Measurements from ENCODE around the gene MXRA7. TPM values are rescaled to one million over a fixed set of nuclear protein-coding genes. Genes with fewer than 3 reads are reported as not detected.

Gene MXRA7
- total RNA-seq, 4 donors from 2014 or later = 31.0 to 633 (median 52.5) TPM

DNA sequence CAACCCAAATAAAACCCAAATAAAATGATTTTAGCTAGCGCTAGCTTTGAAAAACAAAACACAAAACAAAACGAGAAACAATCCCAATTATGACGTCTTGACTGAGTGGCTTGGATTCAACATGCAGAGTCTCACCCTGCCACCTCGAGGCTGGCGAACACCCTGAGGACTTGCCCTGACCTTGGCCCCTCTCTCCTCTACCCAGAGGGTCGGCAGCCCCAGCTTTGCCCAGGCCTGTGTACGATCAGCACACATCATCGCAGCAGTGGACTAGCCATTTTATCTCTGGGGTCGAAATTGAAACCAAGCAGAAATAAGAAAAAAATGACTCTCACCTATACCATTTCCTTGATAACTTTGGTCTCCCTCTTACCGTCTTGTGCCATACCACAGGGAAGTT, 10.7 kb upstream of the MXRA7 start:
- H3K4me1 ChIP-seq = peaks cover 13 to 34% (median 22%) of the 10 kb centered on the region in 4 donors
- in situ Hi-C loops (cut with MboI; ENCODE audit: low pct_ligation_motif_present in 1 of 4, low pct_unique_long_range_greater_than_20kb in 1 of 4, low sequenced_read_pairs in 3 of 4) = loop anchor here in 1 of 4 donors (25.0 kb wide), 1 partner anchor 184 kb away; the partner anchor contains the start of genes CYGB and PRCD
- 86 to 92% methylated on average over 5 to 10 of the region's 10 CpGs for WGBS, 2 donors (ENCODE audit: low coverage in 1 of 2)
- peaks cover 0 to 66% (median 34%) of the 10 kb centered on the region in 4 donors for H3K36me3 ChIP-seq
- H3K9me3 ChIP-seq = no peaks in the 10 kb centered on the region
- no peak for TF ChIP-seq EP300 (IDR thresholded peaks at IDR 0.05; ENCODE audit: low read depth)
- TF ChIP-seq, protein P1, sequence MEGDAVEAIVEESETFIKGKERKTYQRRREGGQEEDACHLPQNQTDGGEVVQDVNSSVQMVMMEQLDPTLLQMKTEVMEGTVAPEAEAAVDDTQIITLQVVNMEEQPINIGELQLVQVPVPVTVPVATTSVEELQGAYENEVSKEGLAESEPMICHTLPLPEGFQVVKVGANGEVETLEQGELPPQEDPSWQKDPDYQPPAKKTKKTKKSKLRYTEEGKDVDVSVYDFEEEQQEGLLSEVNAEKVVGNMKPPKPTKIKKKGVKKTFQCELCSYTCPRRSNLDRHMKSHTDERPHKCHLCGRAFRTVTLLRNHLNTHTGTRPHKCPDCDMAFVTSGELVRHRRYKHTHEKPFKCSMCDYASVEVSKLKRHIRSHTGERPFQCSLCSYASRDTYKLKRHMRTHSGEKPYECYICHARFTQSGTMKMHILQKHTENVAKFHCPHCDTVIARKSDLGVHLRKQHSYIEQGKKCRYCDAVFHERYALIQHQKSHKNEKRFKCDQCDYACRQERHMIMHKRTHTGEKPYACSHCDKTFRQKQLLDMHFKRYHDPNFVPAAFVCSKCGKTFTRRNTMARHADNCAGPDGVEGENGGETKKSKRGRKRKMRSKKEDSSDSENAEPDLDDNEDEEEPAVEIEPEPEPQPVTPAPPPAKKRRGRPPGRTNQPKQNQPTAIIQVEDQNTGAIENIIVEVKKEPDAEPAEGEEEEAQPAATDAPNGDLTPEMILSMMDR (IDR thresholded peaks at IDR 0.05) = no peak
- no peak for TF ChIP-seq POLR2AphosphoS5 (IDR thresholded peaks at IDR 0.05)
- no peak for TF ChIP-seq POLR2A (IDR thresholded peaks at IDR 0.05)
- no peaks in the 10 kb centered on the region for H3K27me3 ChIP-seq
- H3K4me3 ChIP-seq = no peak overlapping the region
- intact Hi-C loops (cut with DNase I; ENCODE audit: low total_unique reads) = loop anchor here (10.0 kb wide), 1 partner anchor 937 kb away; the partner anchor contains the start of gene UNK
- no peak overlapping the region for H3K27ac ChIP-seq
- no peak for DNase-seq

DNA sequence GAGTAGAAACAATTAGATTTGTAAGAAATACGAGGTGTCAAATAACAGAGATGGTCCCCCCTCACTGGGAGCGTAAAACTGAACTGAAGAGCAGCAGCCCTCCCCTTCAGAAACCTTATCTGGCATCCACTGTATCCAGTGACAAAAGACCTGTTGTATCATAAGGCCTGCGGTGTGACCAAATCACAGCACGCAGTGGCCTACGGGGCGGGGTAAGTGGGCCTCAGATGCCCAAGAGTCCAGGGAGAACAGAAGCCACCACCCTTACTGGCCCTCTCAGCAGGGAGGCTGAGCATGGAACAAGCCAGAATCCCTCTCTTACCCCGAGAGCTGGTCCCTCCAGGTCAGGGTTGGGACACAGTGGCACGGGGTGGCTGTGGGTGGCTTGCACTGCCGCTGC, 10.2 kb upstream of the MXRA7 start:
- Histone ChIP-seq H3K27ac (no peak overlapping the region), H3K4me1 (peaks cover 13 to 38% (median 22%) of the 10 kb centered on the region in 4 donors), H3K36me3 (peaks cover 0 to 71% (median 34%) of the 10 kb centered on the region in 4 donors), H3K27me3 (no peaks in the 10 kb centered on the region), H3K4me3 (no peak overlapping the region), H3K9me3 (no peaks in the 10 kb centered on the region)
- no peak for DNase-seq
- in situ Hi-C loops (cut with MboI; ENCODE audit: low pct_ligation_motif_present in 1 of 4, low pct_unique_long_range_greater_than_20kb in 1 of 4, low sequenced_read_pairs in 3 of 4) = loop anchor here in 1 of 4 donors (25.0 kb wide), 1 partner anchor 184 kb away; the partner anchor contains the start of genes CYGB and PRCD
- WGBS, 2 donors (ENCODE audit: low coverage in 1 of 2) = 88 to 92% methylated on average over 2 to 9 of the region's 9 CpGs
- intact Hi-C loops (cut with DNase I; ENCODE audit: low total_unique reads) = loop anchor here (10.0 kb wide), 1 partner anchor 936 kb away; the partner anchor contains the start of gene UNK
- TF ChIP-seq POLR2AphosphoS5 (IDR thresholded peaks at IDR 0.05) (no peak), POLR2A (IDR thresholded peaks at IDR 0.05) (no peak), EP300 (IDR thresholded peaks at IDR 0.05; ENCODE audit: low read depth) (no peak)
- TF ChIP-seq, protein P1 (IDR thresholded peaks at IDR 0.05) = no peak

DNA sequence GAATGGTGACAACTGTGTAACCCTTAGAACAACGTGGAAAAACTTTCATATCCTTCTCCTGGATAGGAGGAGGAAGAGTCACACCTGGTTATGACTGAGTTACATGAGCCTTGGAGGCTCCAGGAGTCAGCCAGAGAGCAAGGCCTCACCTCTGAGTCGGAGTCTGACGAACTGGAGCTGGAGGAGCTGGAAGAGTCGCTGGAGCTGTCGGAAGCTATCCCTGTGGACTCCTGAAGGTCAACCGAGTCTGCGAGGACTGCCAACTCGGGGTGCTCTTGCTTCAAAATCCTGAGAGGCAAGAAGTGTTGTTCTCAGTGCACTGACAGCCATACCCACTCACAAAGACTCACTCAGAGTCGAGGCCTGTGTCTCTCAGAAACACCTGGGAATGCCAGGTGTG, 9.4 kb upstream of the MXRA7 start:
- in situ Hi-C loops (cut with MboI; ENCODE audit: low pct_ligation_motif_present in 1 of 4, low pct_unique_long_range_greater_than_20kb in 1 of 4, low sequenced_read_pairs in 3 of 4) (loop anchor here in 1 of 4 donors (25.0 kb wide), 1 partner anchor 183 kb away; the partner anchor contains the start of genes CYGB and PRCD), intact Hi-C loops (cut with DNase I; ENCODE audit: low total_unique reads) (loop anchor here (10.0 kb wide), 1 partner anchor 935 kb away; the partner anchor contains the start of gene UNK)
- H3K4me1 ChIP-seq = peaks cover 16 to 41% (median 19%) of the 10 kb centered on the region in 4 donors
- H3K9me3 ChIP-seq = no peaks in the 10 kb centered on the region
- H3K27me3 ChIP-seq = no peaks in the 10 kb centered on the region
- no peak for DNase-seq
- WGBS, 2 donors (ENCODE audit: low coverage in 1 of 2) = 94% methylated on average over 9 of the region's 9 CpGs; no CpG with 5 or more reads in 1 of the 2 donors
- H3K4me3 ChIP-seq = no peak overlapping the region
- no peak overlapping the region for H3K27ac ChIP-seq
- TF ChIP-seq POLR2AphosphoS5 (IDR thresholded peaks at IDR 0.05) = no peak
- peaks cover 0 to 78% (median 34%) of the 10 kb centered on the region in 4 donors for H3K36me3 ChIP-seq

DNA sequence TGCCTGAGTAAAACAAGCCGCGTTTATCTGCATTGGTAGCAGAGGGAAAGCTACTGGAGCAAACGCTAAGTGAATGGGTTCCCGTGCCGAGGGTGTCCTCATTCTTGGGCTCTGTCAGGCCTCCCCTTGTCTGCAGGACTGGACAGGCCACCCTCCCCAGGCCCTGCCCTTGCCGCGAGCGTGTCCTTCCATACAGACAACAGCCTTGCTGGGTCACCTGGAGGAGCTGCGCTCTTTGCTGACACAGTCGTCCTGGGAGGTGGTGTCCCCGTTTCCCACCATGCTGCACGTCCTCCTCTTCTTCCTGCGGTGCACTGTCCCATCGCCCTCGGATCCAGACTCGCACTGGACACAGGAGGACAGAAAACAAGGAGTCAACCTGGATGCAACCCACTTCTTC, 7.8 kb upstream of the MXRA7 start:
- DNase-seq = no peak
- no peak overlapping the region for H3K27ac ChIP-seq
- H3K27me3 ChIP-seq = no peaks in the 10 kb centered on the region
- H3K9me3 ChIP-seq = no peaks in the 10 kb centered on the region
- H3K36me3 ChIP-seq = peaks cover 0 to 75% (median 30%) of the 10 kb centered on the region in 4 donors
- WGBS, 2 donors (ENCODE audit: low coverage in 1 of 2) = 91 to 100% methylated on average over 1 to 16 of the region's 16 CpGs
- in situ Hi-C loops (cut with MboI; ENCODE audit: low pct_ligation_motif_present in 1 of 4, low pct_unique_long_range_greater_than_20kb in 1 of 4, low sequenced_read_pairs in 3 of 4) = loop anchor here in 1 of 4 donors (25.0 kb wide), 1 partner anchor 181 kb away; the partner anchor contains the start of genes CYGB and PRCD
- H3K4me3 ChIP-seq = no peak overlapping the region
- peaks cover 0 to 34% (median 5%) of the 10 kb centered on the region in 4 donors for H3K4me1 ChIP-seq
- no peak for TF ChIP-seq POLR2A (IDR thresholded peaks at IDR 0.05)
- TF ChIP-seq POLR2AphosphoS5 (IDR thresholded peaks at IDR 0.05) = no peak
- TF ChIP-seq, protein P1 (IDR thresholded peaks at IDR 0.05) = no peak
- TF ChIP-seq EP300 (IDR thresholded peaks at IDR 0.05; ENCODE audit: low read depth) = no peak
- intact Hi-C loops (cut with DNase I; ENCODE audit: low total_unique reads) = loop anchor here (5.0 kb wide), 1 partner anchor 36 kb away; no protein-coding TSS in a partner anchor

All from transverse colon (tissue), 4 donors.